Astrocyte of the cerebellum (primary cell): ENCODE data around the gene BCL2L15.

ENCODE experiments used
- DNase-seq: peaks from one replicate; pipeline ENCODE4 v3.0.0-alpha.2; 2011; ENCODE audit warnings: low read depth
- H3K4me3 ChIP-seq: 2 replicates; pipeline ENCODE4 v1.5.1; 2011; ENCODE audit warnings: mild to moderate bottlenecking, low read depth, low read length, moderate library complexity
- CTCF ChIP-seq: IDR thresholded peaks from 2 replicates; pipeline ENCODE4 v1.5.1; 2012; ENCODE audit warnings: low read length, low read depth, moderate library complexity, mild to moderate bottlenecking; ENCODE audit errors: missing control alignments
- in situ Hi-C: cut with HindIII; loops from 2 replicates; pipeline ENCODE4 v1.10.0; 2017; ENCODE audit warnings: low sequenced_read_pairs

BCL2L15 gene

GRCh38 chr1:113931451-113931851, 44.1 kb upstream of the BCL2L15 start:
- DNase-seq = peak; percentile 38
- H3K4me3 ChIP-seq = peak overlapping the region; percentile 96
- TF ChIP-seq CTCF = no peak
- in situ Hi-C loops = no loop called here

GRCh38 chr1:113930499-113931161, 43.2 kb upstream of the BCL2L15 start:
- in situ Hi-C loops = no loop called here

GRCh38 chr1:113929750-113930498, 42.5 kb upstream of the BCL2L15 start:
- DNase-seq = no peak
- peak overlapping the region; percentile 96 for H3K4me3 ChIP-seq
- TF ChIP-seq CTCF = no peak
- in situ Hi-C loops = no loop called here

More at GRCh38 chr1:113930499-113931161, 43.2 kb upstream of the BCL2L15 start:
- TF ChIP-seq CTCF = no peak
- H3K4me3 ChIP-seq = peak overlapping the region; percentile 96
- peak; percentile 40 for DNase-seq

GRCh38 chr1:113928941-113929749, 41.8 kb upstream of the BCL2L15 start, which contains the start of gene HIPK1:
Gene HIPK1 (plus strand): TSS chr1:113929324.
- H3K4me3 ChIP-seq = peak within 1 kb of the TSS; percentile 96
- TF ChIP-seq CTCF = no peak
- peak; percentile 65 for DNase-seq
- in situ Hi-C loops = no loop called here

- peak overlapping the region; percentile 96 for H3K4me3 ChIP-seq
- in situ Hi-C loops = no loop called here
- TF ChIP-seq CTCF = no peak
- DNase-seq = no peak
These were observed 41.0 kb upstream of the BCL2L15 start for GRCh38 chr1:113928187-113928930.

GRCh38 chr1:113924473-113924872, 37.1 kb upstream of the BCL2L15 start:
- no peak for DNase-seq
- no peak overlapping the region for H3K4me3 ChIP-seq
- no peak for TF ChIP-seq CTCF
- in situ Hi-C loops = no loop called here
